ENCODE results near the gene CHCHD6.

The CHCHD6 gene

GRCh38 chr3:126682009-126682408, 22.0 kb upstream of the CHCHD6 start:
- Mint-ChIP-seq H3K36me3 (no peaks in the 10 kb centered on the region), H3K9me3 (no peaks in the 10 kb centered on the region), H3K4me3 (no peak overlapping the region), H3K27ac (no peak overlapping the region), H3K27me3 (peaks cover 6% of the 10 kb centered on the region), H3K4me1 (peaks cover 4% of the 10 kb centered on the region)

- Mint-ChIP-seq H3K9me3 (no peaks in the 10 kb centered on the region), H3K27ac (no peak overlapping the region), H3K27me3 (peaks cover 4% of the 10 kb centered on the region), H3K4me3 (no peak overlapping the region), H3K4me1 (peaks cover 4% of the 10 kb centered on the region), H3K36me3 (no peaks in the 10 kb centered on the region)
Observed at GRCh38 chr3:126683069-126683468, 21.0 kb upstream of the CHCHD6 start.

DNA sequence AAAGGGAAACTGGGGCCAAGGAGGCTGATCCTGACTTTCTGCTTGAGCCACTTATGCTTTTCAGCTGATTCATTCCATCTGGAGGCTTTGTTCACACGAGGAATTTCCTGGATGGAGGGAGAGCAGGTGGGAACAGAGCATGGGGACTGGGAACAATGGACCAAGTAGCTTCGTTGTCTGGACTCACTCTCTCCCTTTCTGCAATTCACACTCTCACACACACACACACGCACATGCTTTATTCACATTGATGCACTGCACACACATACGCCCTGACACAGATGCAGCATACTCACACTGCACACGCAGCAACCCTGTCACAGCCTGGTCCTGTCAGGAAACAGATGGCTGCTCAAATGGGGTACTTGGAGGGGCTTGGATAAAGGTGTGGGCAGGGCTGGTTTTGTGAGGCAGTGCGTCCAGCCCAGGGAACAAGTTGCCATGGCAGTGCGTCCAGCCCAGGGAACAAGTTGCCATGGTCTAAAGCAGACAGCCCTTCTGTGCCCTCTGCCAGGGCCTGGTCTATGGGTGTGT, 19.8 kb upstream of the CHCHD6 start:
- Mint-ChIP-seq H3K36me3 (no peaks in the 10 kb centered on the region), H3K27ac (no peak overlapping the region), H3K27me3 (no peaks in the 10 kb centered on the region), H3K4me3 (no peak overlapping the region), H3K9me3 (no peaks in the 10 kb centered on the region), H3K4me1 (no peaks in the 10 kb centered on the region)

DNA sequence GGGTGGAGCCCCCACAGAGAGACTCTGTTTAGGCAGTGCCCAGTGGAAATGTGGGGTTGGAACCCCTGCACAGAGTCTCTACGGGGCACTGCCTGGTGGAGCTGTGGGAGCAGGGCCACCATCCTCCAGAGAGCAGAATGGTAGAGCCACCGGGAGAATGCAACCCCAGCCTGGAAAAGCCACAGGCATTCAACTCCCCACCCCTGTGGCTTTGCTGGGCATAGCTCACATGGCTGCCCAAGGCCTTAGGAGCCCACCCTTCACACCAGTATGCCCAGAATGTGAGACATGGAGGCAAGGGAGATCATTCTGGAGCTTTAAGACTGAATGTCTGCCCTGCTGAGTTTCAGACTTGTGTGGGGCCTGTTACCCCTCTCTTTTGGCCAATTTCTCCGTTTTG, 19.0 kb upstream of the CHCHD6 start:
- H3K27me3 Mint-ChIP-seq = no peaks in the 10 kb centered on the region
- no peak overlapping the region for H3K4me3 Mint-ChIP-seq
- no peaks in the 10 kb centered on the region for H3K4me1 Mint-ChIP-seq
- H3K27ac Mint-ChIP-seq = no peak overlapping the region
- no peaks in the 10 kb centered on the region for H3K36me3 Mint-ChIP-seq
- no peaks in the 10 kb centered on the region for H3K9me3 Mint-ChIP-seq

GRCh38 chr3:126685493-126685892, 18.5 kb upstream of the CHCHD6 start:
- H3K27me3 Mint-ChIP-seq = no peaks in the 10 kb centered on the region
- H3K4me3 Mint-ChIP-seq = no peak overlapping the region
- no peak overlapping the region for H3K27ac Mint-ChIP-seq
- H3K4me1 Mint-ChIP-seq = no peaks in the 10 kb centered on the region
- no peaks in the 10 kb centered on the region for H3K9me3 Mint-ChIP-seq
- H3K36me3 Mint-ChIP-seq = no peaks in the 10 kb centered on the region

- H3K27ac Mint-ChIP-seq = no peak overlapping the region
- H3K4me3 Mint-ChIP-seq = no peak overlapping the region
- H3K4me1 Mint-ChIP-seq = no peaks in the 10 kb centered on the region
- H3K27me3 Mint-ChIP-seq = peaks cover 16% of the 10 kb centered on the region
- no peaks in the 10 kb centered on the region for H3K9me3 Mint-ChIP-seq
- H3K36me3 Mint-ChIP-seq = no peaks in the 10 kb centered on the region
Observed at GRCh38 chr3:126691765-126692164, 12.3 kb upstream of the CHCHD6 start.

DNA sequence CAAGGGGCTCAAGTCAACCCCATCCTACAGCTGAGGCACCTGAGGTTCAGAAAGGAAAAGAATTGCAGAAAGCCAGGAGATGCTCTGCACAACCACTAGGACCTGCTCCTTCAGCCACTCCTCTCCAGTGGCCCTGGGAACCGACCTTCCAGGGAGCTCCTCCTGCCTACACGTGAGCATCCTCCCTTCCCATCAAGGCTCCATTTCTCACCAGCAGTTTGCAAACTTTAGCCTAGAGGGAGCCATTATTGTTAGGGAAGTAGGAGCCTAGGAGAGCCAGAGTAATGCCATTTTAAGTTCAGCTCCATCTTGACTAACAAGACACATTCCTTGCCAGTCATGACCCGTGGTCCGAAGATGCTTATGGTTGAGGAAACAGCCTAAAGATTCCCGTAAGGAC, 11.2 kb upstream of the CHCHD6 start:
- H3K27ac Mint-ChIP-seq = no peak overlapping the region
- H3K27me3 Mint-ChIP-seq = peaks cover 16% of the 10 kb centered on the region
- no peaks in the 10 kb centered on the region for H3K4me1 Mint-ChIP-seq
- no peak overlapping the region for H3K4me3 Mint-ChIP-seq
- no peaks in the 10 kb centered on the region for H3K9me3 Mint-ChIP-seq
- no peaks in the 10 kb centered on the region for H3K36me3 Mint-ChIP-seq

- no peak overlapping the region for H3K4me3 Mint-ChIP-seq
- no peak overlapping the region for H3K27ac Mint-ChIP-seq
- no peaks in the 10 kb centered on the region for H3K9me3 Mint-ChIP-seq
- H3K27me3 Mint-ChIP-seq = peaks cover 18% of the 10 kb centered on the region
- H3K4me1 Mint-ChIP-seq = no peaks in the 10 kb centered on the region
- H3K36me3 Mint-ChIP-seq = no peaks in the 10 kb centered on the region
Observed at GRCh38 chr3:126693921-126694320, 10.1 kb upstream of the CHCHD6 start.

GRCh38 chr3:126696701-126697267, 7.3 kb upstream of the CHCHD6 start:
- Mint-ChIP-seq H3K9me3 (no peaks in the 10 kb centered on the region), H3K4me3 (no peak overlapping the region), H3K27me3 (peaks cover 23% of the 10 kb centered on the region), H3K27ac (no peak overlapping the region), H3K36me3 (no peaks in the 10 kb centered on the region), H3K4me1 (no peaks in the 10 kb centered on the region)

GRCh38 chr3:126699011-126699410, 5.0 kb upstream of the CHCHD6 start:
- no peaks in the 10 kb centered on the region for H3K36me3 Mint-ChIP-seq
- H3K4me3 Mint-ChIP-seq = no peak overlapping the region
- no peak overlapping the region for H3K27ac Mint-ChIP-seq
- no peaks in the 10 kb centered on the region for H3K9me3 Mint-ChIP-seq
- H3K4me1 Mint-ChIP-seq = peaks cover 9% of the 10 kb centered on the region
- H3K27me3 Mint-ChIP-seq = peaks cover 25% of the 10 kb centered on the region

DNA sequence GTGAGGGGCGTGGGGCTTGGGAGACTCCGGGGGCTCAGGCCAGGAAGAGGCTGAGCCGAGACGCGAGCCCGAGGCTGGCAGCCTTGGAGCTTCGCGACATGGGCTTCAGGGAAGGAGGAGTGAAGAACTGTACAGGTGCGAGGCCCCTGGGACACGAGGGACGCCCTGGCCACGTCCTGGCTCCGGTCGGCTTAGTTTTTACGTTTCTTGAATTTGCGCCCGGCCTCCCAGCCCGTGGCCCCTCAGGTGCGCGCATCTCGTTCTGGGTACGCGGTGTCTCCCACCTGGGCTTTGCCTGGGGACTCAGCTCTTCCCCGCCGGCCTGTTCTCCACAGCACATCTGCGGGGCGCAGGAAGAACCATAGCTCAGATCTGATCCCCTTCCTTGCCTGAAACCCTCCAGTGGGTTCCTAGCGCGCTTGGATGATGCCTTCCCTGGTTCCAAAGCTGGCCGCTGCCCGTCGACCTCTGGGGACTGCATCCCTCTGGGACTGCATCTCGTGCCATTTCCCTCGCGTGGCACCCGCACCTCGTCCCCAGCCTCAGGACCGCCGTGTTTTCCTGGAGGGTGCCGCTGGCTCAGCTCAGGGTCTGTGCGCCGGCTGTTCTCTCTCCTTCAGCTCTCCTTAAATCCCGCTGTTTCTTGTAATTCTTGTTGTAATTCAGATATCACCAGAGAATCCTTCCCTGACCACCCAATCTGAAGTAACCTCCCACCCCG, 614 bp downstream of the CHCHD6 start:
- Mint-ChIP-seq H3K36me3 (peaks cover 7% of the 10 kb centered on the region), H3K4me1 (peaks cover 28% of the 10 kb centered on the region), H3K9me3 (no peaks in the 10 kb centered on the region), H3K27ac (peak overlapping the region; percentile 4), H3K27me3 (peaks cover 9% of the 10 kb centered on the region), H3K4me3 (peak overlapping the region; percentile 95)

DNA sequence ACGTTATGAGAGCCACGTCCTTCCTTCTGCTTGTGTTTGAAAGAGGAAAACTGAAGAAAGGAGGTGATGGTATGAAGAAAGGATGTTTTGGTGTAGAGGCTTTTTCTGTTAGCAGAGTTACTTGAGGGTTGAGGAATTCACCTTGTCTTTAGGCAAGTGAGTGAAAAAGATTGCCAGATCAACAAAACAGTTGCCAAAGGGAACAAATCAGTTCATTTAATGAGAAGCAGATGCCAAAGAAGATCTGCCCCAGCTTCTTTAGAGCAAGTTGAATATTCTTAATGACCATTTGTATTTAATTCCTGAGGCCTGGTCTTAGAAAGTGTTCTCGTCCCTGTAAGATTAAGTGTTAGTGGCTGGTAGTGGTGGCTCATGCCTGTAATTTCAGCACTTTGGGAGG, 2.6 kb downstream of the CHCHD6 start:
- H3K4me3 Mint-ChIP-seq = no peak overlapping the region
- H3K9me3 Mint-ChIP-seq = no peaks in the 10 kb centered on the region
- H3K36me3 Mint-ChIP-seq = peaks cover 8% of the 10 kb centered on the region
- H3K27me3 Mint-ChIP-seq = peaks cover 4% of the 10 kb centered on the region
- no peak overlapping the region for H3K27ac Mint-ChIP-seq
- peaks cover 33% of the 10 kb centered on the region for H3K4me1 Mint-ChIP-seq

GRCh38 chr3:126711121-126711760, 7.2 kb downstream of the CHCHD6 start:
- H3K27me3 Mint-ChIP-seq = no peaks in the 10 kb centered on the region
- no peak overlapping the region for H3K27ac Mint-ChIP-seq

DNA sequence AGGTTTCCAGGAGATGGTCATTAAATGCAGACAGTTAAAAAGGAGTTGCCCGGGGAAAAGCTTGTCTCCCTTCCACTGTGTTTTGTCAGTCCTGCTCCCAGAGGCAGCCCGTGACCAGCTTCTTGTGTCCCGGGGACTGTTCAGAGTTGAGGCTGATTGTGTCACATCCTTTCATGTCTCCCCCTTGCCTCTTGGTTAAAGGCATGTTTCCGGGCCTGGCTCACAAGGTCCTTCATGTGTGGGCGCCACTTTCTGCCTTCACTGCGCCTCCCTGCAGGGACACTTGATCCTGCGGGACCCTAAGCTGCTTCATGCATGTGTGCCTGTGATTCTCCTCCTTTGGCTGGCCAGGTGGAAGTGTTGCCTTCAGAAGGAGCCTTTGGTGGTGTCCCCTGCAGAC, 9.2 kb downstream of the CHCHD6 start:
- H3K9me3 Mint-ChIP-seq = no peaks in the 10 kb centered on the region

More at GRCh38 chr3:126711121-126711760, 7.2 kb downstream of the CHCHD6 start:
- peaks cover 12% of the 10 kb centered on the region for H3K36me3 Mint-ChIP-seq
- peaks cover 28% of the 10 kb centered on the region for H3K4me1 Mint-ChIP-seq
- H3K4me3 Mint-ChIP-seq = no peak overlapping the region
- no peaks in the 10 kb centered on the region for H3K9me3 Mint-ChIP-seq

DNA sequence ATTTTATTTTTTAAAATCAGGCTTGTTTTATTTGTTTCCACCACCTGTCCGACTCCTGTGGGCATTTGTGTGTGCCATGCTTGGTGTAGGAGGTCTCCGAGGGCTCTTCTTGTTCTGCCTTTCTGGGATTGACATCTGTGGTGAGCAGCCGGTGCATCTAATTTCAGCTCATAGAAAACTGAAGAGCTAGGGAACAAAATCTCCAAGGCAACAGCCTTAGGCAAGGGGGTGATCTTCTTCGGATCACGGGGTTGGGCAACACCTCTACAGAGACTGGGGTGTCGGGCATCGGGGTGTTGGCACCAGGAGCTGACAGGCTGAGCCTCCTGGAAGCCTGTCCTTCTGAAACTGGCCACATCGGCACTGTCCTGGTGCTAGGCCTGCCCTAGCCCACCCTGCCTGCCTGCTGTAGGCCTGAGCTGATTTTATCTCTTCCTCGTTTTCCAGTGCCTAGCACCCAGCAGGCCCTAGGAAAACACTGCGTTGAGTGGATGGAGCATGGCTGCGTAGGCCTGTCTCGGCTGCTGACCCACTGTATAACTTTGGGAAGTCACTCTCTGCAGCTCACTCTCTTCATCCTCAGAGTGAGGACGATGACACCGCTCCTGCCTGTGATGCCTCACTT, 10.3 kb downstream of the CHCHD6 start:
- Mint-ChIP-seq H3K4me3 (no peak overlapping the region), H3K27ac (no peak overlapping the region), H3K9me3 (no peaks in the 10 kb centered on the region), H3K36me3 (peaks cover 8% of the 10 kb centered on the region), H3K27me3 (no peaks in the 10 kb centered on the region), H3K4me1 (peaks cover 32% of the 10 kb centered on the region)

More for the DNA sequence above, 9.2 kb downstream of the CHCHD6 start:
- Mint-ChIP-seq H3K4me1 (peaks cover 32% of the 10 kb centered on the region), H3K36me3 (peaks cover 11% of the 10 kb centered on the region), H3K27me3 (no peaks in the 10 kb centered on the region), H3K4me3 (no peak overlapping the region), H3K27ac (no peak overlapping the region)

- no peaks in the 10 kb centered on the region for H3K27me3 Mint-ChIP-seq
- peaks cover 32% of the 10 kb centered on the region for H3K4me1 Mint-ChIP-seq
Observed at GRCh38 chr3:126714921-126715320, 10.9 kb downstream of the CHCHD6 start.

More at GRCh38 chr3:126714921-126715320, 10.9 kb downstream of the CHCHD6 start:
- Mint-ChIP-seq H3K4me3 (no peak overlapping the region), H3K27ac (no peak overlapping the region), H3K36me3 (peaks cover 5% of the 10 kb centered on the region), H3K9me3 (no peaks in the 10 kb centered on the region)

All from activated naive CD4-positive, alpha-beta T cell treated with anti-CD3 and anti-CD28 coated beads, Interleukin-2, amount 50 U/mL, for 24 hours (primary cell).